ENCODE data around the gene LAMB1. TPM values are rescaled to one million over a fixed set of nuclear protein-coding genes. Genes with fewer than 3 reads are reported as not detected.
A peak's percentile ranks its signal among the peaks of the same experiment; 100 is the strongest.

LAMB1 gene
- total RNA-seq, 2 donors from 2014 or later = 95.9 to 132 TPM

- peak; percentile 29 for ATAC-seq
- intact Hi-C loops (cut with DNase I, micrococcal nuclease) = loop anchor here in 1 of 2 donors (5.0 kb wide), 1 partner anchor 65 kb away; no protein-coding TSS in a partner anchor
- peak in 1 of 2 donors; percentile 40 for DNase-seq
Measured at GRCh38 chr7:108001764-108002725, 916 bp downstream of the LAMB1 start.

- intact Hi-C loops (cut with DNase I, micrococcal nuclease) = loop anchor here in 1 of 2 donors (5.0 kb wide), 1 partner anchor 64 kb away; no protein-coding TSS in a partner anchor
- DNase-seq (peak; percentile 70 to 76), ATAC-seq (peak; percentile 56)
Measured at GRCh38 chr7:108000875-108001763, 1.8 kb downstream of the LAMB1 start.

GRCh38 chr7:107999779-108000560 is 3.0 kb downstream of the LAMB1 start:
- DNase-seq (no peak), ATAC-seq (no peak)
- intact Hi-C loops (cut with DNase I, micrococcal nuclease) = loop anchor here in 1 of 2 donors (5.0 kb wide), 1 partner anchor 63 kb away; no protein-coding TSS in a partner anchor

- intact Hi-C loops (cut with DNase I, micrococcal nuclease) = no loop called here
- no peak for ATAC-seq
- no peak for DNase-seq
Measured at GRCh38 chr7:107998660-107999480, 4.1 kb downstream of the LAMB1 start.

GRCh38 chr7:107998150-107998549 is 4.8 kb downstream of the LAMB1 start:
- intact Hi-C loops (cut with DNase I, micrococcal nuclease) = no loop called here
- DNase-seq = no peak
- ATAC-seq = peak; percentile 40

GRCh38 chr7:107996072-107996882 is 6.7 kb downstream of the LAMB1 start:
- peak; percentile 51 for ATAC-seq
- intact Hi-C loops (cut with DNase I, micrococcal nuclease) = no loop called here
- no peak for DNase-seq

- intact Hi-C loops (cut with DNase I, micrococcal nuclease) = no loop called here
- DNase-seq (peak in 1 of 2 donors; percentile 50), ATAC-seq (no peak)
Measured at GRCh38 chr7:107995184-107996071, 7.5 kb downstream of the LAMB1 start.

GRCh38 chr7:107994421-107995030 is 8.4 kb downstream of the LAMB1 start:
- intact Hi-C loops (cut with DNase I, micrococcal nuclease) = no loop called here
- no peak for DNase-seq
- no peak for ATAC-seq

- DNase-seq = peak; percentile 33 to 66
- ATAC-seq = peak; percentile 80
- intact Hi-C loops (cut with DNase I, micrococcal nuclease) = no loop called here
Measured at GRCh38 chr7:107993891-107994291, 9.1 kb downstream of the LAMB1 start.

- DNase-seq = no peak
- intact Hi-C loops (cut with DNase I, micrococcal nuclease) = no loop called here
- no peak for ATAC-seq
Measured at GRCh38 chr7:107989618-107990373, 13.2 kb downstream of the LAMB1 start.

GRCh38 chr7:107982918-107983389 is 20.0 kb downstream of the LAMB1 start:
- DNase-seq (no peak), ATAC-seq (no peak)
- intact Hi-C loops (cut with DNase I, micrococcal nuclease) = no loop called here

GRCh38 chr7:107982042-107982840 is 20.7 kb downstream of the LAMB1 start:
- DNase-seq (no peak), ATAC-seq (no peak)
- intact Hi-C loops (cut with DNase I, micrococcal nuclease) = no loop called here

- DNase-seq (no peak), ATAC-seq (no peak)
- intact Hi-C loops (cut with DNase I, micrococcal nuclease) = no loop called here
Measured at GRCh38 chr7:107981466-107981865, 21.5 kb downstream of the LAMB1 start.

- ATAC-seq = no peak
- intact Hi-C loops (cut with DNase I, micrococcal nuclease) = no loop called here
- DNase-seq = no peak
Measured at GRCh38 chr7:107980671-107981190, 22.2 kb downstream of the LAMB1 start.

All from left colon (tissue), 2 donors.